ENCODE measurements around the gene AGBL5.

GRCh38 chr2:27060323-27060722 is 8.9 kb downstream of the AGBL5 start:
- TF ChIP-seq CTCF (IDR thresholded peaks at IDR 0.05) (no peak), EZH2 (IDR thresholded peaks at IDR 0.05; ENCODE audit: borderline replicate concordance, insufficient read depth, low read depth, low read length, poor library complexity, severe bottlenecking) (no peak)
